Measurements from ENCODE around the gene PPFIA4.
"Not testable (repeated sequence)": the region's sequence is repeated elsewhere in the genome, so short reads cannot be mapped to it uniquely, and the experiment has no call there.

PPFIA4 gene

DNA sequence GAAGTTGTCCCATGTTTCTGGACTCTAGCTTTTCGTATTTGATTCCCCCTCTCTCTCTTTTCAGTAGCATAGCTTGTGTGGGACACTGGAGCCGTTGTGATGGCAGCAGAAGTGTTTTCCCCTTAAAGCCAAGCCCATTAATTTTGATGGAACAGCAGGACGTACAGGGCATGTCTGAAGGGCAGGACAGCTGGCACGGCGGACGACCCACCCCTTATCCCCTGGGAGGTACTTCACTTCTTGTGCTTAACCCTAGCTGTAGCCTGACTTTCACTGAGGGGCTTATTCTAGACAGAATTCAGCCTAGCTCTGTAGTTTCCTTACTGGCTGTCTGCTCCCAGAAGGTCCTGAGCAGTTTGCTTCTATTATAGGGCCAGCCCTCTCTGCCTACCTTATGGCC lies 8.6 kb upstream of the PPFIA4 start:
- no peak overlapping the region for H3K27ac ChIP-seq
- TF ChIP-seq ZFX (IDR thresholded peaks at IDR 0.05): no peak
- no peak for TF ChIP-seq CTCF (conservative IDR thresholded peaks at IDR 0.05)

GRCh38 chr1:203022855-203023254 lies 3.4 kb upstream of the PPFIA4 start:
- not testable (repeated sequence) for H3K27ac ChIP-seq
- TF ChIP-seq CTCF (conservative IDR thresholded peaks at IDR 0.05): peak; percentile 51

DNA sequence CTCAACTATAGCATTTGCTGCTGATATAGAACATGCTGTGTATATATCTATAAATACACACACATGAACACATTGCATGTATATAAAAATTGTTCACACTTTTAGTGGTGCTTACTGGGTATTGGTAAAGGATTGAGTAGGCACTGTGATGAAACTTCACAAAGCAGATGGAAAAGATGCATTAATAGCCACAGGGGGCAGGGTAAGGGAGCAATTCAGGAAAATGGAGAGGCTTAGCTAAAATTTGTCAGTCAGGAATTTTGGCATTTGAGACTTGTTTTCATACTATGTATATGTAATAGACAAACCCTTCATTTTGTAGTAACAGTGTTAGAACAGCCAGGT lies 633 bp upstream of the PPFIA4 start:
- H3K27ac ChIP-seq: peak overlapping the region; percentile 50
- TF ChIP-seq CTCF (conservative IDR thresholded peaks at IDR 0.05) (no peak), ZFX (IDR thresholded peaks at IDR 0.05) (no peak)

DNA sequence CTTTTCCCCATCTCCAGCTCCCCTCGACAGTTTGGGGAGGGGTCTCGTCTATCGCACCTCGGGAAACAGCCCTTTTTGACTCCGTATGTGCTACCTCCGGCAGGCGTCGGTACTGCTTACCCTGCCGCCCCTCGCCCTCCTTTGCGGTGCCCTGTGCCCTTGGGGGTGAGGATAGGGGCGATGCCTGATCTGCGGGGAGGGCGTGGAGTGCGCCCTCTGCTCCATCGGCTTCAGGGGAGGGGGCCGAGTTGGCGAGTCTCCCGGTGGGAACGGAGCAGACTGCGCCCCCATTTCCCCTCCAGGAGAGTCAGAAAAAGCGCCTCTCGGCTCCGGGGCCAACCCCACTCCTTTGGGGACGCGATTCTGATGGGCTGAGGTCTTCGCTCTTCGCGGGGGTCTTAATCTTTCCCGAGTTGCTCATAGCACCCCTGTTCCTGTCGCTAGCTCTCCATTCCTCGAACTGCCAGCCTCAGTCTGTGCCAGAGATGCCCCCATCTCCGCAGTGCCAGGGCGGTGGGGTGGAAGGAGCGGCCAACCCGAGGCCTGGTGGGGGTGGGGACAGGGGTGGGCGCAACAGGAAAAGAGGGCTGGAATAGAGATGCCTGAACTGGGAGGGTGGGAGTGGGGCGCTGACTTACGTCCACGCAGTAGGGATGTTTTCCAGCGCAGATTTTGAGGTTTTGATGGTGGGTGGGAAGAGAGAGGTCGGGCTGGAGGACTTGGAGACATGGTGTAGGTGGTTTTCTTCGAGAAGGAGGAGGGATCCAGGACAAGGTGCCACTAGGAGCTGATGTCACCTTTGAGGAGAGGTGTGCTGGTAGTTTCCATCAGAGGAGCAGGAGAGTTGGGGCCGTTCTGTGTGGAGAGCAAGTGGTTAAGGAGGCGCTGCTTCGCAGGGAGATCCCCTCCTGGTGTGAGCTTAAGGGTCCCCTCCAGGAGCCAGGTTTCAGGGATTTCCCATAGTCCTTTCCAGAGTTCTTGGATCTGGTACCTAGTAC lies 674 bp downstream of the PPFIA4 start:
- TF ChIP-seq CTCF (conservative IDR thresholded peaks at IDR 0.05): no peak
- TF ChIP-seq ZFX (IDR thresholded peaks at IDR 0.05): no peak
- peak overlapping the region; percentile 50 for H3K27ac ChIP-seq

DNA sequence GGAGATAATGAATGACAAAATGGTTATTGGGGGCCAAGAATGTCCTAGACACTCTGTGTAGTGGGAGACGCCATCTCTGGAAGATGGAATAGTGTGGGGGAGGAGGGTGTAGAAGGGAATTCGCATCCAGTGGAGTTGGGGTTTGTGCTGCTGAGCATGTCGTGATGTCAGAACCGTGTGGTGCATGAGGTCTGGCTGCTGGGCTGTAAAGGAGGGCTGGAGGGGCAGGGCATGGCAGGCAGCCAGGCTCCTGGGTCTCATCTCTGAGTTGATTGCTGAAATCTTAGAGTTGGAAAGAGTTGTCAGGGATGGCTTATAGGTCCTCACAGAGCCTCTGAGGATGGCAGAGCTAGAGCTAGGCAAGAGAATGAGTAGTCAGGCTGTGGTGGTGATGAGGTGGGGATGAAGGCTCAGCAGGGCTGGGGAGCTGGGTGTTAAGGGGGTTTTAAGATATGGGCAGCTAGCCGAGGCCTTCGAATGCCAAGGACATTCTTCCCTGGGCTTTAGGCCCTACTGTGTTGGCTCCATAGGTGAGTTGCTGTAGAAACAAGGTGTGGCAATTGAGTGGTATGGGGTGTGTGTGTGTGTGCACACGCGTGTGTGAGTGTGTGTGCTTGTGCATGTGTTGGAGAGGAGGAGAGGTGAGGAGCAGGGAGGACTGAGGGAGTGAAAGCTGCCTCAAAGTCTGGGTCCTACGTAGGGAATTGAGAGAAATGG lies 1.9 kb downstream of the PPFIA4 start:
- TF ChIP-seq CTCF (conservative IDR thresholded peaks at IDR 0.05): no peak
- no peak for TF ChIP-seq ZFX (IDR thresholded peaks at IDR 0.05)
- H3K27ac ChIP-seq: no peak overlapping the region

GRCh38 chr1:203028784-203029553 lies 2.7 kb downstream of the PPFIA4 start:
- H3K27ac ChIP-seq: no peak overlapping the region
- no peak for TF ChIP-seq CTCF (conservative IDR thresholded peaks at IDR 0.05)
- no peak for TF ChIP-seq ZFX (IDR thresholded peaks at IDR 0.05)

Data from C4-2B (cell line).